HepG2 (cell line): ENCODE results near the gene FKBP1B. TPM values are rescaled to one million over a fixed set of nuclear protein-coding genes. Genes with fewer than 3 reads are reported as not detected.

ENCODE experiments used
- ATAC-seq: fragments of 200-7000 bp; cut with Tn5 transposase; 3 replicates; pipeline ENCODE4 v1.9.1; 2020; ENCODE audit warnings: mild to moderate bottlenecking, moderate library complexity
- BruUV-seq: library from RNA; stranded (reverse); fragments of 400-500 nt; replicated peaks from 2 replicates; lab custom pipeline; 2021; lab: Mats Ljungman, UMichigan
- CTCF ChIA-PET: fragments of 300-600 bp; formaldehyde crosslinking; extraction: SDS; loops from one replicate; lab custom pipeline; 2021; ENCODE audit warnings: low total read pairs, inconsistent platforms, low intra/inter-chr PET ratio; lab: Yijun Ruan, JAX
- POLR2A ChIA-PET: fragments of 350-600 bp; sonication (Branson Sonifier 250); formaldehyde crosslinking; loops from one replicate; lab custom pipeline; 2020; ENCODE audit warnings: antibody characterized with exemption, inconsistent platforms; lab: Yijun Ruan, JAX
- DNase-seq: peaks from one replicate; pipeline ENCODE4 v3.0.0-alpha.2; 2015; ENCODE audit warnings: low spot score
- FAIRE-seq: peaks from 3 replicates; lab custom pipeline; 2011; peaks lifted over from hg19 to GRCh38; lab: Jason Lieb, UNC
- H2AFZ ChIP-seq: one replicate; pipeline ENCODE4 v1.6.1; 2011; ENCODE audit warnings: low read length, inconsistent platforms
- H3K27ac ChIP-seq: fragments of 300-600 bp; 3 replicates; pipeline ENCODE4 v1.8.0; 2011; ENCODE audit warnings: mixed run types, mild to moderate bottlenecking, mixed read lengths, low read length, inconsistent platforms; ENCODE audit not compliant: insufficient read depth; ENCODE audit errors: extremely low read length
- H3K27me3 ChIP-seq, 2 experiments: fragments of 200-600 bp in 1 of 2; 2 replicates in 1 of 2; 3 replicates in 1 of 2; pipeline versions ENCODE4 v1.6.0 to v1.8.0; 2011; ENCODE audit warnings: low read length in 2 of 2, mild to moderate bottlenecking in 2 of 2, moderate library complexity in 2 of 2, inconsistent platforms in 1 of 2; ENCODE audit not compliant: insufficient read depth in 2 of 2, control insufficient read depth in 1 of 2
- H3K36me3 ChIP-seq, 2 experiments: fragments of 200-600 bp in 1 of 2; replicated peaks in 1 of 2; 2 replicates in 1 of 2; 3 replicates in 1 of 2; pipeline versions ENCODE4 v1.5.1 to v1.8.0; 2011; ENCODE audit warnings: low read length in 2 of 2, inconsistent platforms in 1 of 2; ENCODE audit not compliant: insufficient read depth in 2 of 2, control insufficient read depth in 1 of 2
- H3K4me1 ChIP-seq: 2 replicates; pipeline ENCODE4 v1.5.1; 2012; ENCODE audit warnings: low read length, inconsistent platforms; ENCODE audit not compliant: insufficient read depth
- H3K4me2 ChIP-seq: 2 replicates; pipeline ENCODE4 v1.6.0; 2011; ENCODE audit warnings: low read depth, low read length, inconsistent platforms
- H3K4me3 ChIP-seq, 3 experiments: fragments of 200-600 bp in 1 of 3; sonication (generic), shearing (Covaris generic) in 1 of 3; replicated peaks in 1 of 3; 2 replicates each; pipeline ENCODE4 v1.5.1; 2011 to 2016; ENCODE audit warnings: low read length in 3 of 3, inconsistent platforms in 2 of 3, low read depth in 2 of 3, mild to moderate bottlenecking in 2 of 3, control low read depth in 1 of 3, mixed read lengths in 1 of 3; ENCODE audit not compliant: insufficient read depth in 1 of 3
- H3K79me2 ChIP-seq: one replicate; pipeline ENCODE4 v1.6.1; 2011; ENCODE audit warnings: low read length, inconsistent platforms; ENCODE audit not compliant: insufficient read depth
- H3K9ac ChIP-seq: 2 replicates; pipeline ENCODE4 v1.6.0; 2011; ENCODE audit warnings: mild to moderate bottlenecking, low read depth, low read length, inconsistent platforms; ENCODE audit not compliant: insufficient read depth
- H3K9me3 ChIP-seq: 2 replicates; pipeline ENCODE4 v1.5.1; 2012; ENCODE audit warnings: mild to moderate bottlenecking, low read length
- H4K20me1 ChIP-seq: 2 replicates; pipeline ENCODE4 v1.6.0; 2011; ENCODE audit warnings: inconsistent platforms, mild to moderate bottlenecking, low read length, moderate library complexity; ENCODE audit not compliant: insufficient read depth
- AHDC1 ChIP-seq: sonication (generic); formaldehyde crosslinking; IDR thresholded peaks from 2 replicates; pipeline ENCODE4 v1.5.1; 2020; ENCODE audit warnings: mild to moderate bottlenecking, missing genetic modification reagents, borderline replicate concordance
- CSRNP1 ChIP-seq: sonication (generic); formaldehyde crosslinking; IDR thresholded peaks from 2 replicates; pipeline ENCODE4 v1.8.1; 2023; ENCODE audit warnings: mild to moderate bottlenecking, missing genetic modification reagents
- HDAC1 ChIP-seq: sonication (generic); formaldehyde crosslinking; IDR thresholded peaks from 2 replicates; pipeline ENCODE4 v1.5.1; 2020; ENCODE audit warnings: mild to moderate bottlenecking, missing genetic modification reagents
- LRRFIP1 ChIP-seq: sonication (generic); formaldehyde crosslinking; conservative IDR thresholded peaks from 2 replicates; pipeline ENCODE4 v1.4.0; 2020; ENCODE audit warnings: missing genetic modification reagents
- MEF2D ChIP-seq: sonication (generic); formaldehyde crosslinking; IDR thresholded peaks from 2 replicates; pipeline ENCODE4 v1.5.1; 2020; ENCODE audit warnings: mild to moderate bottlenecking, missing genetic modification reagents
- SP1 ChIP-seq, 2 experiments: fragments of 450-650 bp in 1 of 2; sonication (generic) in 1 of 2; formaldehyde crosslinking in 1 of 2; IDR thresholded peaks; 2 replicates each; pipeline versions ENCODE4 v1.4.0 to v1.6.1; 2016 to 2020; ENCODE audit warnings: missing genetic modification reagents in 1 of 2
- TARDBP ChIP-seq: sonication (generic); formaldehyde crosslinking; IDR thresholded peaks from 2 replicates; pipeline ENCODE4 v1.8.0; 2022; ENCODE audit warnings: mild to moderate bottlenecking, missing genetic modification reagents
- ZNF616 ChIP-seq: sonication (generic); formaldehyde crosslinking; IDR thresholded peaks from 2 replicates; pipeline ENCODE4 v1.5.0; 2020; ENCODE audit warnings: low read depth, mild to moderate bottlenecking, missing genetic modification reagents
- ZNF674 ChIP-seq: sonication (generic); formaldehyde crosslinking; IDR thresholded peaks from 2 replicates; pipeline ENCODE4 v1.5.0; 2020; ENCODE audit warnings: low read depth, mild to moderate bottlenecking, missing genetic modification reagents
- ZNF770 ChIP-seq: sonication (generic); formaldehyde crosslinking; IDR thresholded peaks from 2 replicates; pipeline ENCODE4 v1.5.0; 2020; ENCODE audit warnings: mild to moderate bottlenecking, missing genetic modification reagents
- ZNF790 ChIP-seq: sonication (generic); formaldehyde crosslinking; IDR thresholded peaks from 2 replicates; pipeline ENCODE4 v1.8.0; 2022; ENCODE audit warnings: missing genetic modification reagents, mild to moderate bottlenecking, borderline replicate concordance
- WGBS: methylation state at CpG from one replicate; pipeline ENCODE4 v1.1.6; 2017; ENCODE audit warnings: low lambda C conversion rate; 5-methylcytosine and 5-hydroxymethylcytosine counted together
- in situ Hi-C: cut with HindIII; loops from 2 replicates; pipeline ENCODE4 v1.10.0; 2017; ENCODE audit warnings: low pct_unique_long_range_greater_than_20kb; ENCODE audit not compliant: extremely low pct_ligation_motif_present
- intact Hi-C: fragments of 100-400 bp; cut with micrococcal nuclease; formaldehyde crosslinking; loops from one replicate; pipeline ENCODE4 v1.10.0; 2022; ENCODE audit not compliant: unreplicated experiment
- polyA plus RNA-seq, 8 experiments: library from polyadenylated mRNA; depleted of rRNA in 3 of 8; stranded (reverse) in 7 of 8; unstranded in 1 of 8; fragments of >200 nt; fragmentation: Illumina TruSeq in 4 of 8; extraction: Trizol in 4 of 8; gene quantifications; 2 replicates each; pipeline versions ENCODE4 v1.2.1 to v1.2.3, GENCODE V29; 2011 to 2016; ENCODE audit warnings: low read depth in 4 of 8, missing spikeins in 1 of 8, mixed read lengths in 1 of 8; ENCODE audit not compliant: insufficient read depth in 1 of 8
- total RNA-seq, 5 experiments: library from RNA; depleted of rRNA; stranded (reverse); fragments of >200 nt; fragmentation: Illumina TruSeq; extraction: Trizol; gene quantifications; 2 replicates each; pipeline ENCODE4 v1.2.3, GENCODE V29; 2016; ENCODE audit warnings: low read depth in 1 of 5

The FKBP1B gene
- total and polyA plus RNA-seq, 2 of the 13 experiments (the other 11 are each of a cell fraction or from before 2014, with no cell fraction given): 35.2 to 96.3 TPM

GRCh38 chr2:24051833-24052232 lies 2.3 kb downstream of the FKBP1B start:
- POLR2A ChIA-PET: interaction anchor here (0.8 to 5.4 kb wide), 10 partner anchors 14 to 124 kb away, joined by 3 to 76 read pairs (median 10); partner anchors contain the start of genes ATAD2B, SF3B6, TP53I3 and UBXN2A
- peak overlapping the region; percentile 78 for H3K4me2 ChIP-seq
- H3K79me2 ChIP-seq: peaks cover 9% of the 10 kb centered on the region
- 81% methylated on average over 8 of the region's 8 CpGs for WGBS
- H4K20me1 ChIP-seq: no peaks in the 10 kb centered on the region
- in situ Hi-C loops: no loop called here
- DNase-seq: no peak
- CTCF ChIA-PET: no interaction called here
- no peaks in the 10 kb centered on the region for H3K9me3 ChIP-seq
- H3K4me3 ChIP-seq: peak overlapping the region in 2 of 3 experiments; percentile 8 to 12; a peak in 2 of 6 replicates
- no peak for FAIRE-seq
- H3K9ac ChIP-seq: peak overlapping the region; percentile 30
- intact Hi-C loops: loop anchor here (1.0 kb wide), 1 partner anchor 9 kb away; no protein-coding TSS in a partner anchor
- peaks cover 0 to 2% of the 10 kb centered on the region in 2 experiments; a peak in 3 of 5 replicates for H3K36me3 ChIP-seq
- no peak for ATAC-seq
- H2AFZ ChIP-seq: no peak overlapping the region
- H3K27me3 ChIP-seq: no peaks in the 10 kb centered on the region; a peak in 2 of 5 replicates
- H3K27ac ChIP-seq: peak overlapping the region; percentile 57
- peaks cover 52% of the 10 kb centered on the region for H3K4me1 ChIP-seq
- no TSS peak for BruUV-seq
- TF ChIP-seq ZNF616 (CRISPR knock-in tag) (0 out of 2 replicates have a peak, but pooled peaks have one; percentile 5), ZNF790 (CRISPR knock-in tag) (0 out of 2 replicates have a peak, but pooled peaks have one; percentile 58), CSRNP1 (CRISPR knock-in tag) (0 out of 2 replicates have a peak, but pooled peaks have one; percentile 29), SP1 (IDR thresholded peaks at IDR 0.05) (no peak), SP1 (CRISPR knock-in tag; IDR thresholded peaks at IDR 0.05) (no peak), LRRFIP1 (CRISPR knock-in tag) (no peak), TARDBP (CRISPR knock-in tag) (0 out of 2 replicates have a peak, but pooled peaks have one; percentile 15), HDAC1 (CRISPR knock-in tag) (peak; percentile 8; the same call in 1 of the 2 replicates), MEF2D (CRISPR knock-in tag) (no peak), ZNF770 (CRISPR knock-in tag) (0 out of 2 replicates have a peak, but pooled peaks have one; percentile 6), ZNF674 (CRISPR knock-in tag) (0 out of 2 replicates have a peak, but pooled peaks have one; percentile 41), AHDC1 (CRISPR knock-in tag) (no peak)
